IMR-90 (cell line): ENCODE measurements around the gene SALL2. TPM values are rescaled to one million over a fixed set of nuclear protein-coding genes. Genes with fewer than 3 reads are reported as not detected.

Source experiments
- ATAC-seq: fragments of 200-7000 bp; cut with Tn5 transposase; 2 replicates; pipeline ENCODE4 v1.9.1; 2020; ENCODE audit warnings: low read depth, mild to moderate bottlenecking, moderate library complexity
- BruUV-seq: library from RNA; stranded (reverse); fragments of 400-500 nt; replicated peaks from 2 replicates; lab custom pipeline; 2021; lab: Mats Ljungman, UMichigan
- CTCF ChIA-PET: fragments of 300-600 bp; formaldehyde crosslinking; extraction: SDS; loops from one replicate; lab custom pipeline; 2021; ENCODE audit warnings: antibody characterized with exemption; lab: Yijun Ruan, JAX
- POLR2A ChIA-PET: fragments of 300-600 bp; sonication (Branson Sonifier 250); formaldehyde crosslinking; loops from one replicate; lab custom pipeline; 2022; ENCODE audit warnings: antibody characterized with exemption; ENCODE audit not compliant: unreplicated experiment; lab: Charles Lee
- DNase-seq: peaks from one replicate; pipeline ENCODE4 v3.0.0; 2013
- H2AFZ ChIP-seq: replicated peaks from 2 replicates; pipeline ENCODE3; 2013; ENCODE audit warnings: low read length, mild to moderate bottlenecking; ENCODE audit not compliant: poor library complexity
- H2AK5ac ChIP-seq: 2 replicates; pipeline ENCODE4 v1.6.1; 2013; ENCODE audit warnings: low read depth, low read length, inconsistent platforms
- H2AK9ac ChIP-seq: replicated peaks from 2 replicates; pipeline ENCODE3; 2013; ENCODE audit warnings: mild to moderate bottlenecking, low read depth, low read length, moderate library complexity; ENCODE audit not compliant: poor library complexity
- H2BK120ac ChIP-seq: 2 replicates; pipeline ENCODE4 v1.6.1; 2013; ENCODE audit warnings: low read depth, low read length, inconsistent platforms
- H2BK15ac ChIP-seq: 3 replicates; pipeline ENCODE4 v1.6.1; 2013; ENCODE audit warnings: low read depth, low read length, inconsistent platforms
- H2BK20ac ChIP-seq: 2 replicates; pipeline ENCODE4 v1.6.1; 2013; ENCODE audit warnings: low read depth, mild to moderate bottlenecking, inconsistent platforms, low read length, moderate library complexity
- H2BK5ac ChIP-seq: 2 replicates; pipeline ENCODE4 v1.6.1; 2013; ENCODE audit warnings: mild to moderate bottlenecking, low read depth, low read length, inconsistent platforms; ENCODE audit not compliant: poor library complexity, severe bottlenecking
- H3K14ac ChIP-seq: replicated peaks from 2 replicates; pipeline ENCODE4 v1.6.1; 2013; ENCODE audit warnings: low read depth, low read length, inconsistent platforms
- H3K18ac ChIP-seq: 2 replicates; pipeline ENCODE4 v1.6.1; 2013; ENCODE audit warnings: low read depth, low read length, control low read depth
- H3K23ac ChIP-seq: 2 replicates; pipeline ENCODE4 v1.6.1; 2013; ENCODE audit warnings: low read depth, low read length, inconsistent platforms
- H3K27ac ChIP-seq: 2 replicates; pipeline ENCODE4 v1.5.1; 2013; ENCODE audit warnings: mild to moderate bottlenecking, control low read depth, low read length; ENCODE audit not compliant: insufficient read depth
- H3K27me3 ChIP-seq: 2 replicates; pipeline ENCODE4 v1.6.1; 2013; ENCODE audit warnings: low read length; ENCODE audit not compliant: control insufficient read depth, insufficient read depth
- H3K36me3 ChIP-seq: 2 replicates; pipeline ENCODE4 v1.6.1; 2013; ENCODE audit warnings: low read length, mixed read lengths; ENCODE audit not compliant: control insufficient read depth, insufficient read depth
- H3K4ac ChIP-seq: 2 replicates; pipeline ENCODE4 v1.6.1; 2013; ENCODE audit warnings: low read depth, low read length, inconsistent platforms
- H3K4me1 ChIP-seq: 2 replicates; pipeline ENCODE4 v1.6.1; 2013; ENCODE audit warnings: low read length, mixed read lengths; ENCODE audit not compliant: control insufficient read depth, insufficient read depth
- H3K4me2 ChIP-seq: 2 replicates; pipeline ENCODE4 v1.6.1; 2013; ENCODE audit warnings: low read depth, mild to moderate bottlenecking, control low read depth, low read length, moderate library complexity
- H3K4me3 ChIP-seq: 2 replicates; pipeline ENCODE4 v1.5.1; 2013; ENCODE audit warnings: low read depth, mild to moderate bottlenecking, control low read depth, low read length, moderate library complexity; ENCODE audit not compliant: insufficient read depth
- H3K56ac ChIP-seq: 2 replicates; pipeline ENCODE4 v1.6.1; 2013; ENCODE audit warnings: low read length, inconsistent platforms; ENCODE audit not compliant: insufficient read depth; ENCODE audit errors: extremely low read depth
- H3K79me1 ChIP-seq, 2 experiments: 2 replicates each; pipeline ENCODE4 v1.6.1; 2013; ENCODE audit warnings: low read length in 2 of 2, inconsistent platforms in 1 of 2, low read depth in 1 of 2
- H3K9ac ChIP-seq: 2 replicates; pipeline ENCODE4 v1.6.1; 2013; ENCODE audit warnings: low read depth, low read length, control low read depth
- H3K9me1 ChIP-seq: 2 replicates; pipeline ENCODE4 v1.6.1; 2013; ENCODE audit warnings: low read length, inconsistent platforms; ENCODE audit not compliant: insufficient read depth
- H3K9me3 ChIP-seq: 2 replicates; pipeline ENCODE4 v1.6.1; 2013; ENCODE audit warnings: low read length; ENCODE audit not compliant: control insufficient read depth, insufficient read depth
- H4K20me1 ChIP-seq: 2 replicates; pipeline ENCODE4 v1.6.1; 2013; ENCODE audit warnings: low read length, inconsistent platforms; ENCODE audit not compliant: insufficient read depth
- H4K5ac ChIP-seq: 2 replicates; pipeline ENCODE4 v1.6.1; 2013; ENCODE audit warnings: mild to moderate bottlenecking, low read depth, low read length, control low read depth
- H4K8ac ChIP-seq, 2 experiments: 2 replicates each; pipeline ENCODE4 v1.6.1; 2013; ENCODE audit warnings: low read depth in 2 of 2, low read length in 2 of 2, control low read depth in 1 of 2, inconsistent platforms in 1 of 2
- H4K91ac ChIP-seq: 2 replicates; pipeline ENCODE4 v1.6.1; 2013; ENCODE audit warnings: low read depth, low read length, inconsistent platforms; ENCODE audit not compliant: insufficient read depth
- CEBPB ChIP-seq: IDR thresholded peaks from 2 replicates; pipeline ENCODE4 v1.6.1; 2012; ENCODE audit warnings: low read depth, low read length, improper control_type of control experiment
- CTCF ChIP-seq: conservative IDR thresholded peaks from 2 replicates; pipeline ENCODE4 v1.5.1; 2012; ENCODE audit warnings: mild to moderate bottlenecking, low read depth, low read length, improper control_type of control experiment
- MAZ ChIP-seq: IDR thresholded peaks from 2 replicates; pipeline ENCODE4 v1.6.1; 2012; ENCODE audit warnings: low read depth, mild to moderate bottlenecking, low read length, improper control_type of control experiment, moderate library complexity, borderline replicate concordance
- MXI1 ChIP-seq: IDR thresholded peaks from 2 replicates; pipeline ENCODE4 v1.6.1; 2012; ENCODE audit warnings: low read depth, mild to moderate bottlenecking, low read length, moderate library complexity, borderline replicate concordance
- NFE2L2 ChIP-seq: fragments of 150-350 bp; IDR thresholded peaks from 2 replicates; pipeline ENCODE4 v1.6.1; 2016; ENCODE audit warnings: low read depth, mild to moderate bottlenecking, low read length
- RCOR1 ChIP-seq: IDR thresholded peaks from 2 replicates; pipeline ENCODE4 v1.6.1; 2012; ENCODE audit warnings: mild to moderate bottlenecking, low read length, improper control_type of control experiment; ENCODE audit not compliant: insufficient replicate concordance
- RFX5 ChIP-seq: IDR thresholded peaks from 2 replicates; pipeline ENCODE4 v1.8.0; 2012; ENCODE audit warnings: low read depth, mild to moderate bottlenecking, low read length, moderate library complexity
- SMC3 ChIP-seq: fragments of 150-350 bp; IDR thresholded peaks from 2 replicates; pipeline ENCODE4 v1.6.1; 2016; ENCODE audit warnings: low read depth, mild to moderate bottlenecking, antibody characterized with exemption, low read length, moderate library complexity
- WGBS, 2 experiments: methylation state at CpG; one replicate each; pipeline versions ENCODE4 v1.1.5 to v1.1.7; 2013; ENCODE audit warnings: missing lambda C conversion rate in 2 of 2; ENCODE audit not compliant: insufficient read length in 1 of 2; ENCODE audit errors: extremely low coverage in 2 of 2; 5-methylcytosine and 5-hydroxymethylcytosine counted together
- dilution Hi-C: fragments of 300-500 bp; cut with HindIII; formaldehyde crosslinking; loops from one replicate; pipeline ENCODE4 v1.14.3; 2018; ENCODE audit warnings: low sequenced_read_pairs; ENCODE audit not compliant: unreplicated experiment
- in situ Hi-C: fragments of 300-500 bp; cut with MboI; formaldehyde crosslinking; loops from 3 replicates; pipeline ENCODE4 v1.14.3; 2019; ENCODE audit warnings: low sequenced_read_pairs, inconsistent platforms, mixed read lengths
- intact Hi-C: fragments of 100-400 bp; cut with micrococcal nuclease; formaldehyde crosslinking; loops from 2 replicates; pipeline ENCODE4 v1.10.0; 2022
- polyA plus RNA-seq, 3 experiments: library from polyadenylated mRNA; depleted of rRNA; stranded (reverse); fragments of >200 nt; gene quantifications; 2 replicates each; pipeline ENCODE4 v1.2.3, GENCODE V29; 2012; ENCODE audit warnings: low replicate concordance in 1 of 3
- total RNA-seq: library from RNA; depleted of rRNA; stranded (reverse); fragments of >200 nt; gene quantifications from 2 replicates; pipeline ENCODE4 v1.2.3, GENCODE V29; 2012
- TF ChIP-seq, protein P1 (sequence below): fragments of 150-350 bp; IDR thresholded peaks from 2 replicates; pipeline ENCODE4 v1.6.1; 2017; ENCODE audit warnings: mild to moderate bottlenecking, antibody characterized with exemption, low read length, low read depth
- TF ChIP-seq, protein P2 (sequence below): fragments of 150-350 bp; IDR thresholded peaks from 2 replicates; pipeline ENCODE4 v1.6.1; 2016; ENCODE audit warnings: low read depth, mild to moderate bottlenecking, low read length, moderate library complexity, borderline replicate concordance

Gene SALL2
- total and polyA plus RNA-seq, 2 of the 4 experiments (the other 2 are of a cell fraction): 2.9 to 10.1 TPM

GRCh38 chr14:21539189-21539940, 13.2 kb upstream of the SALL2 start:
- Histone ChIP-seq H3K9me3 (0 out of 2 replicates have a peak, but pooled peaks cover 1% of the 10 kb centered on the region), H3K14ac (no peak overlapping the region), H3K27ac (no peak overlapping the region), H3K4me2 (no peak overlapping the region), H3K18ac (no peak overlapping the region), H2BK5ac (no peak overlapping the region), H3K56ac (no peak overlapping the region), H3K23ac (no peak overlapping the region), H3K4ac (no peak overlapping the region), H2BK20ac (no peak overlapping the region), H3K27me3 (peaks cover 40% of the 10 kb centered on the region), H2BK120ac (no peak overlapping the region), H3K36me3 (no peaks in the 10 kb centered on the region), H4K5ac (no peak overlapping the region), H2BK15ac (no peak overlapping the region), H4K8ac (no peak overlapping the region), H3K9ac (no peak overlapping the region), H4K20me1 (no peaks in the 10 kb centered on the region), H3K4me1 (no peaks in the 10 kb centered on the region), H2AK5ac (no peak overlapping the region), H2AK9ac (no peak overlapping the region), H3K4me3 (no peak overlapping the region), H4K91ac (no peak overlapping the region), H3K9me1 (no peaks in the 10 kb centered on the region), H3K79me1 (no peaks in the 10 kb centered on the region), H2AFZ (no peak overlapping the region)
- dilution Hi-C loops: no loop called here
- ChIA-PET CTCF (no interaction called here), POLR2A (interaction anchor here (0.6 kb wide), 1 partner anchor 13 kb away, joined by 3 read pairs; the partner anchor contains the start of gene SALL2)
- no peak for ATAC-seq
- intact Hi-C loops: no loop called here
- TF ChIP-seq CTCF: no peak
- no peak for TF ChIP-seq RFX5
- TF ChIP-seq CEBPB: no peak
- TF ChIP-seq SMC3: no peak
- TF ChIP-seq RCOR1: no peak
- TF ChIP-seq, protein P1, sequence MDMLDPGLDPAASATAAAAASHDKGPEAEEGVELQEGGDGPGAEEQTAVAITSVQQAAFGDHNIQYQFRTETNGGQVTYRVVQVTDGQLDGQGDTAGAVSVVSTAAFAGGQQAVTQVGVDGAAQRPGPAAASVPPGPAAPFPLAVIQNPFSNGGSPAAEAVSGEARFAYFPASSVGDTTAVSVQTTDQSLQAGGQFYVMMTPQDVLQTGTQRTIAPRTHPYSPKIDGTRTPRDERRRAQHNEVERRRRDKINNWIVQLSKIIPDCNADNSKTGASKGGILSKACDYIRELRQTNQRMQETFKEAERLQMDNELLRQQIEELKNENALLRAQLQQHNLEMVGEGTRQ: no peak
- no peak for TF ChIP-seq MXI1
- TF ChIP-seq, protein P2, sequence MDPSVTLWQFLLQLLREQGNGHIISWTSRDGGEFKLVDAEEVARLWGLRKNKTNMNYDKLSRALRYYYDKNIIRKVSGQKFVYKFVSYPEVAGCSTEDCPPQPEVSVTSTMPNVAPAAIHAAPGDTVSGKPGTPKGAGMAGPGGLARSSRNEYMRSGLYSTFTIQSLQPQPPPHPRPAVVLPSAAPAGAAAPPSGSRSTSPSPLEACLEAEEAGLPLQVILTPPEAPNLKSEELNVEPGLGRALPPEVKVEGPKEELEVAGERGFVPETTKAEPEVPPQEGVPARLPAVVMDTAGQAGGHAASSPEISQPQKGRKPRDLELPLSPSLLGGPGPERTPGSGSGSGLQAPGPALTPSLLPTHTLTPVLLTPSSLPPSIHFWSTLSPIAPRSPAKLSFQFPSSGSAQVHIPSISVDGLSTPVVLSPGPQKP: no peak
- TF ChIP-seq MAZ: no peak
- TF ChIP-seq NFE2L2: no peak
- in situ Hi-C loops: no loop called here
- DNase-seq: no peak
- WGBS, 2 experiments: no CpG with 5 or more reads among the region's 3 CpGs
- BruUV-seq: no TSS peak
